BJ (cell line): Measurements from ENCODE around the gene PUS1. TPM values are rescaled to one million over a fixed set of nuclear protein-coding genes. Genes with fewer than 3 reads are reported as not detected.
"Not testable (repeated sequence)": the region's sequence is repeated elsewhere in the genome, so short reads cannot be mapped to it uniquely, and the experiment has no call there.

ENCODE experiments used
- CTCF ChIA-PET: fragments of 350-600 bp; formaldehyde crosslinking; extraction: SDS; loops from one replicate; lab custom pipeline; 2021; ENCODE audit warnings: antibody characterized with exemption, inconsistent platforms; lab: Yijun Ruan, JAX
- POLR2A ChIA-PET: fragments of 300-600 bp; sonication (Branson Sonifier 250); formaldehyde crosslinking; extraction: SDS; loops from one replicate; lab custom pipeline; 2021; ENCODE audit warnings: antibody characterized with exemption; lab: Charles Lee
- DNase-seq: peaks from one replicate; pipeline ENCODE4 v3.0.0-alpha.2; 2011; ENCODE audit warnings: low read depth
- H3K27me3 ChIP-seq: 2 replicates; pipeline ENCODE4 v1.6.0; 2011; ENCODE audit warnings: low read length; ENCODE audit not compliant: control insufficient read depth, insufficient read depth
- H3K36me3 ChIP-seq: 2 replicates; pipeline ENCODE4 v1.5.1; 2011; ENCODE audit warnings: low read length; ENCODE audit not compliant: control insufficient read depth, insufficient read depth
- H3K4me3 ChIP-seq: 2 replicates; pipeline ENCODE4 v1.5.1; 2011; ENCODE audit warnings: low read depth, mild to moderate bottlenecking, control low read depth, low read length
- CTCF ChIP-seq: IDR thresholded peaks from 2 replicates; pipeline ENCODE4 v1.5.1; 2011; ENCODE audit warnings: low read depth, mild to moderate bottlenecking, control low read depth, inconsistent platforms, low read length, moderate library complexity; ENCODE audit not compliant: insufficient read depth
- polyA plus RNA-seq: library from polyadenylated mRNA; depleted of rRNA; stranded (reverse); fragments of >200 nt; gene quantifications from 2 replicates; pipeline ENCODE4 v1.2.3, GENCODE V29; 2011

The PUS1 gene
- polyA plus RNA-seq, 1 experiment = 21.2 TPM

GRCh38 chr12:131948166-131948712 is 19.2 kb downstream of the PUS1 start:
- Histone ChIP-seq H3K27me3 (no peaks in the 10 kb centered on the region), H3K4me3 (no peak overlapping the region), H3K36me3 (peaks cover 6% of the 10 kb centered on the region)
- POLR2A ChIA-PET = no interaction called here
- DNase-seq = no peak
- CTCF ChIA-PET = interaction anchor here (1.4 to 2.3 kb wide), 2 partner anchors 89 to 113 kb away, joined by 4 to 11 read pairs; no protein-coding TSS in a partner anchor
- TF ChIP-seq CTCF = no peak

GRCh38 chr12:131948713-131949430 is 19.8 kb downstream of the PUS1 start:
- ChIA-PET POLR2A (interaction anchor here (0.6 kb wide), 1 partner anchor 15 kb away, joined by 3 read pairs; no protein-coding TSS in a partner anchor), CTCF (interaction anchor here (0.6 to 2.3 kb wide), 5 partner anchors 9 to 1723 kb away, joined by 3 to 11 read pairs (median 3); no protein-coding TSS in a partner anchor)
- DNase-seq, H3K27me3 ChIP-seq, H3K36me3 ChIP-seq: not testable (repeated sequence)
- H3K4me3 ChIP-seq = peak overlapping the region; percentile 31

GRCh38 chr12:131949431-131950181 is 20.5 kb downstream of the PUS1 start, which contains the start of gene EP400:
Gene EP400, plus strand, starts transcription at chr12:131949942. Its CDS starts 10,678 bp downstream, at chr12:131960620.
- Histone ChIP-seq H3K4me3 (peak within 1 kb of the TSS; percentile 84), H3K36me3 (peaks cover 2% of the 10 kb centered on the region), H3K27me3 (no peaks in the 10 kb centered on the region)
- DNase-seq = peak; percentile 52
- TF ChIP-seq CTCF = 0 out of 2 replicates have a peak, but pooled peaks have one; percentile 14
- CTCF ChIA-PET = interaction anchor here (0.6 to 2.3 kb wide), 11 partner anchors 9 to 1724 kb away, joined by 3 to 11 read pairs (median 3); partner anchors contain the start of gene ADGRD1
- POLR2A ChIA-PET = interaction anchor here (0.6 kb wide), 2 partner anchors 14 to 1071 kb away, joined by 3 to 4 read pairs; no protein-coding TSS in a partner anchor

- POLR2A ChIA-PET = interaction anchor here (0.6 kb wide), 1 partner anchor 1072 kb away, joined by 4 read pairs; no protein-coding TSS in a partner anchor
Measured at GRCh38 chr12:131950182-131950913, 21.3 kb downstream of the PUS1 start.

GRCh38 chr12:131953810-131954209 is 24.7 kb downstream of the PUS1 start:
- POLR2A ChIA-PET, H3K4me3 ChIP-seq, H3K27me3 ChIP-seq, CTCF ChIA-PET, DNase-seq, H3K36me3 ChIP-seq: not testable (repeated sequence)

More at GRCh38 chr12:131950182-131950913, 21.3 kb downstream of the PUS1 start:
- CTCF ChIA-PET = interaction anchor here (0.7 to 2.3 kb wide), 7 partner anchors 14 to 997 kb away, joined by 3 to 11 read pairs (median 4); partner anchors contain the start of gene ADGRD1
- Histone ChIP-seq H3K36me3 (no peaks in the 10 kb centered on the region), H3K27me3 (no peaks in the 10 kb centered on the region), H3K4me3 (peak overlapping the region; percentile 84)
- no peak for DNase-seq
- no peak for TF ChIP-seq CTCF

- POLR2A ChIA-PET, H3K27me3 ChIP-seq, H3K36me3 ChIP-seq, DNase-seq, H3K4me3 ChIP-seq: not testable (repeated sequence)
- CTCF ChIA-PET = interaction anchor here (0.8 kb wide), 1 partner anchor 124 kb away, joined by 3 read pairs; no protein-coding TSS in a partner anchor
Measured at GRCh38 chr12:131954460-131954859, 25.4 kb downstream of the PUS1 start.
